GM18511 (cell line): Measurements from ENCODE around the gene SRD5A2.

Experiments
- ATAC-seq: cut with Tn5 transposase; IDR thresholded peaks from one replicate; pipeline ENCODE4 v1.9.1; 2021; ENCODE audit warnings: mild to moderate bottlenecking, moderate library complexity; ENCODE audit not compliant: unreplicated experiment

The SRD5A2 gene, protein sequence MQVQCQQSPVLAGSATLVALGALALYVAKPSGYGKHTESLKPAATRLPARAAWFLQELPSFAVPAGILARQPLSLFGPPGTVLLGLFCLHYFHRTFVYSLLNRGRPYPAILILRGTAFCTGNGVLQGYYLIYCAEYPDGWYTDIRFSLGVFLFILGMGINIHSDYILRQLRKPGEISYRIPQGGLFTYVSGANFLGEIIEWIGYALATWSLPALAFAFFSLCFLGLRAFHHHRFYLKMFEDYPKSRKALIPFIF

DNA sequence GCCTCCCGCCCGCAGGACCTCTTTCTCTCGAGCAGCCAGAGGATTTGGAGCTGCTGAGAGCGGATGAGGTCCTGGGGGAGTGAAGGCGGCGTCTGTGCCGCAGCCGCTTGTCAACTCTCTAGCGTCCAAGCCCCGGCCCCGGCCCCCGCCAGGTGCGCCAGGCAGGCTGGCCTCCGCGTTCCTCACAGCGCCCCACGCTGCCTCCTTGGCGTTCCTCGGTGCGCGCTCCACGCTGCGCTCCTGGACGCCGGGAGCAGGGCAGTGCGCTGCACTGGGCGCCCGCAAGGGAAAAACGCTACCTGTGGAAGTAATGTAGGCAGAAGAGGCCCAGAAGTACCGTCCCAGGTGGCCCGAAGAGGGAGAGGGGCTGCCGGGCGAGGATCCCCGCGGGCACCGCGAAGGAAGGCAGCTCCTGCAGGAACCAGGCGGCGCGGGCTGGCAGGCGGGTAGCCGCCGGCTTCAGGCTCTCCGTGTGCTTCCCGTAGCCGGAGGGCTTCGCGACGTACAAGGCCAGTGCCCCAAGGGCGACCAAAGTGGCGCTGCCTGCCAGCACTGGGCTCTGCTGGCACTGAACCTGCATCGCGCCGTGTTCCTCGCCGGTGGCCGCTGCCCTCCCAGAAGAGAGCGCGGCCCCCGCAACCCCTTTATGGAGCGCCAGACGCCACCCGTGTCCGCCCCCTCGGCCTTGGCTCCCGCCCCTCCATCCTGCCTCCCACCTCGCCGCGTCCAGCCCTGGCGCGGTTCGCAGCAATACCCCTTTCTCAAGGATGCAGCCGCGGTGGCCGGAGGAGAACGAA is at the start of gene SRD5A2:
Gene SRD5A2 (minus strand): TSS at position 618 of the 797 bp plus-strand sequence. CDS start 38 bp downstream, at position 580.
- no peak for ATAC-seq

DNA sequence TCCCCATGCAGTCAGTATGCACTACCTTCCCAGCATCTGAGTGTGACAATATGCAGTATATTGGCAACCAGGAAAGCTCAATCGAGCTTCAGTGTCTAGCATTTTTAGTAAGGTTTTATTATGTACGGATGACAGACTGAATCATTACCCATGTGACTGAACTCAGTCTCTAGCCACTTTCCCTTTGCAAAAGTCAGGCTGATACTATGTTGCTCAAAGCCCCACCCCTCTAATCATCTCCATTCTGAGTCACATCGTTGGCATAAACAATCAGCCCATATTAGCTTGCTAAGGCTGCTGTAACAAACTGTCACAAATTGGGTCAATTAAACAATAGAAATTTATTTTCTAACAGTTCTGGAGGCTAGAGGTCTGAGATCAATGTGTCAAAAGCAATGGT is 25.8 kb upstream of the SRD5A2 start:
- ATAC-seq = no peak

DNA sequence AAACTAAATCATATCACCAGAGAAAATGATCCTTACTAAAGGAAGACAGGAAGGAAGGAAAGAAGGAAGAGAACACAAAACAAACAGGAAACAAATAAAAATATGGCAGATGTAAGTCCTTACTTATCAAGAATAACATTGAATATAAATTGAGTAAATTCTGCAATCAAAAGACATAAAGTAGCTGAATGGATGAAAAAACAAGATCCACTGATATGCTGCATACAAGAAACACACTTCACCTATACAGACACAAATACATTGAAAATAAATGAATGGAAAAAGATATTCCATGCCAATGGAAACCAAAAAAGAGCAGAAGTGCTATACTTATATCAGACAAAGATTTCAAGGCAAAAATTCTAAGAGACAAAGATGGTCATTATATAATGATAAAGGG is 18.0 kb upstream of the SRD5A2 start:
- ATAC-seq = no peak

DNA sequence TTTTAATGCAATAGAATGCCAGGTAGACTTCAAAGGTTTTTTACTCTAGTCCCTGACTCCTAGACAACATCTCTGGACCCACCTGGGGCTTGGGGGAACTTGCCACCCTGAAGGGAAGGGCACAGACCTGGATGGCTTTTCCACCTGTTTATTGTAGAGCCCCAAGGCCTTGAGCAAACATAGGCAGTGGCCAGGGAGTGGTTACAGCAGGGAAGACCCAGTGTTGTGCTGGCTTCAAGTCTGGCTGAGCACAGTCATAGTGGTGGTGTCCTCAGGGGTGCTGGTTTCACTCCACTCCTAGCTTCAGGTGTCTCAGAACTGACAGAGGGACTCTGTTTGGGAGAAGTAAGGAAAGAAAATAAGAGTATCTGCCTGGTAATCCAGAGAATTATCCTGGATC is 5.5 kb upstream of the SRD5A2 start:
- ATAC-seq = no peak

DNA sequence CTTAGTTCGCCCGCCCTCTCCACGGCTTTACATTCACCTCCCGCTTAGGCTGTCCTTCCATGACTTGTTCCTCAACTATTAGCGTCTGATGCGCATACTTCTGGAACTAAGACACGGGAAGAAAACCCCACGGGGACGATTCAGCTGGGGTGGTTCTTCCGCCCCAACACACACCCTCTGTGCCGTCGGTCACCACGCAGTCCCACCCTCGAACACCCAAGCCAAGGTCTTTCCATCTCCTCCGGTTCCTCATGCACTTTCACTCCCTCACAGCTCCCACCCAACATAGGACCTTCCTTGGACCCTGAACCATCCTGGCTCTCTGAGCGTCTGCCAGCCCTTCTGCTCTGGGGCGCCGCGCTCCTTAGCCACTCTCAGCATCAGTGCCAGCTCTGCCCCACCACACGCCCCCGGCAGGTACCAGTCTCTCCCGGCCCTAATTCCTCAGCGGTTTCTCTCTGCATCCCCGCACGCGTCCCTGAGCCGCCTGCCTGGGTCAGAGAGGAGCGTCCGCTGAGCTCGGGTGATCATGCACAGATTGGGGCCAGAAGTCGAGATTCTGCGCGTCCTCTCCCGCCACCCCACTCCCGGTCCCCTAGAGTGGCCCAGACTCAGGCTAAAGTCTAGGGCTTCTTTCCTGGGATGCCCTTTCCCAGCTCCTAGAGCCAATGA is 522 bp upstream of the SRD5A2 start:
- ATAC-seq = no peak

DNA sequence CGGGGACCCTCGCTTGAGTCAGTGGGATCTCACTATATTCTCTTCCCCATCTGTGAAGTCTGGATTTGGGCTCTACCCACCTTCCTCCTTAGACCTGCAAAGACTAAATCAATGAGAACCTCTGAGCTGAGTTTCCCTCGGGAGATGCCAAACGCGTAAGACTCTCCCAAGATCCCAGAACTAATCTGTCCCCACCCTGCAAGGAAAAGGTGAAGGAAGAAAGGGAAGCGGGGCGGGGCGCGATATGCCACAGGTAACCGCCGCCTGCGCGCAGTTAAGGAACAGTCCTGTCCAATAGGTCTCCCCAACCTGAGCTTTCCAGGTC is 780 bp downstream of the SRD5A2 start:
- no peak for ATAC-seq

DNA sequence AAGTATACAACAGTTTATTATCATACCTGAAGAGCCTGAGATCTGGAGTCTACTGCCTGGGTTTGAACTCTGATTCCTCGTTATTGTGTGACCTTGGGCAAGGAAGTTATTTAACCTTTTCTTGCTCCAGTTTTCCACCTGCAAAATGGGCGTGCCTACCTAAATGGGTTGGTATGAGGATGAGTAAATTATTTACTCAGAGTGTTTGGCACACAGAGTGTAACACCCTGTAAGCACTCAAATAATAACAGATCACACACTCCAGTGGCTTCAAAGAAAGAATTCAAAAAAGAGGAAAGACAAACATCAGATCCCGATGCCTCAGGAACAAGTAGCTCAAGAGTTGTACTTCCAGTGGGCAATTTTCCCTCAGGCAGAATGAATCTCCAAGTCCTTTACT is 2.4 kb downstream of the SRD5A2 start:
- ATAC-seq = no peak

DNA sequence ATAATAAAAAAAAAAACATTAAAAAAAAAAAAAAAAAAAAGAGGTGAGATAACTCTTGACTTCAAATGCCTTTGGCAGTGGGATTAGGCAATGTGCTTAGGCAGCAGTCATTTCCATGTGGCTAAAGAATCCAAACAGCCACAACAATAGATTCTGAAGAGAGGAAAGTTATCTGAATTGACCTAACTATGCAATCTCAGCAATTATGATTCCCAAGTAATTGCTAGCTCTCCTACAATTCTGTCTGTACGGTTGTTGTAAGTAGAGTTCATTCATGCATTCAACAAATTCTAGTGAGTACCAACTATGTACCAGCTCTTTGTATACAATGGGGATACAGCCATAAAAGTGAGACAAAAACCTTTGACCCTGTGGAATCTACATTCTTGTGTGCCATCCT is 3.6 kb downstream of the SRD5A2 start:
- ATAC-seq = no peak

DNA sequence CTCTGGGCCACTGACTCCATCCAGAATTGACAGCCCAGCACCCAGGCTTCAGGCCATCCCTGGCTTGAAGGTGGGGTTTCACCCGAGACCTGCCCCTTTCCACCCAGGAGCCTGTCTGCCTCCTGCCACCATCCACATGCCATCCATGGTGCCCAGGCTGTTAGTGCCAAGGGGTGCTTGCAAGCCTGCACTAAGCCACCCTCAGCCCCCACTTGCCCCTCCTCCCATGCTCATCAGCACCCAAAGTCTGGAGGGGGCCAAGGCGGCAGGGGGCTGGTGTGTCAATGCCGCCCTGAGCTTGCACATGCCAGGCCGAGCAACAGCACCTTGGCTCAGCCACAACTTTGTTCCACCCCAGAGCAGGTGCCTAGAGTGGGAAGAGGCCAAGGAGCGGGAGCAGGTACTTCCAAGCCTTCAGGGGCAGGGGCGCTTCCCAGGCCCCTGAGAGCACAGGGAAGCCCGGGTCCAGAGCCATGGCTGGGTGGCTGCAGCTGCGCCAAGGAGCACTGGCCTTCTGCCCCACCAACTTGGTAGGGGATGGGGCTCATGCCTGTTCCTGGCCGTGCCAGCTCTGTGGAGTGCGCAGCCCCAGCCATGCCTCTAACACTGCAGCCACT is 12.0 kb downstream of the SRD5A2 start:
- ATAC-seq = no peak

DNA sequence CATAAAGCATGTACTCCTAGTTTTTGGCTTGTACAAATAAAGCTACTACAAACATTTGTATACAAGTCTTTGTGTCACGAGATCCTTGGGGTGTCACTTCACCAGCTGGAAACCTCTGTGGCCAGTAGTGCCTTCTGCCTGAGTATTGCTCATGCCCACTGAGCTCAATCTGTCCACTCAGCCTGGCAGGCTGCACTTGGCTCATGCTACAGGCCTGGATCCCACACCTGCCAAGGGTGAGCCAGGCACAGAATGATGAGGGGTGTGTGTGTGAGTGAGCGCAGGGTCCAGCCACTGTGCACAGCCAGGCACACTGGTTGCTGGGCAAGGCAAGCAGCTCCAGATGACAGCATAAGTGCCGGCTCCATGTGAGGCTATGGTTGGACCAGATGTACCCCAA is 13.1 kb downstream of the SRD5A2 start:
- ATAC-seq = no peak

DNA sequence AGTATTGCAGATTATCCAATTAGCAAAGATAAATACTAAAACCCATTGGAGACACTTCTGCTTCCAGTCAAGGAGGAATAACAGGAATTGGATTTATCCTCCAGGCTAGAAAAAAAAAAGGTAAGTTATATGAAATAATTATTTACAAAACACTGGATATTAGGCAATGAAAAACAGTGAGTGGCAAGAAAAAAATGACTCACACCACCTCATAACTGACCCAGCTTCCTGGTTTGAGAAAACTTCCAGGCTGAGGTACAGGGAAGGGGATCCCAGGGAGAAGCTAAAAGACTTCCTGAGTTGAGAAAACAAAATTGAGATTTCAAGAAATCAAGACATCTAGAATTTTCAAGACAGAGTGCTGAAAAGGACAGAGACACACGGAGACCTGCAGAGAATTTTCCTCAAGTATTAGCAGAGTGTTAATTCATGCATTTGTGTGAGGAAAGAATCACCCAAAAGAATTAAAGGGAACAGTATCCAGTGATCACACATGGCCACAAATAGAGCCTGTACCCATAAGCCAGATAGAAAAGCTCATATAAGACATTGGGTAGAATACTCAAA is 17.4 kb downstream of the SRD5A2 start:
- ATAC-seq = no peak

DNA sequence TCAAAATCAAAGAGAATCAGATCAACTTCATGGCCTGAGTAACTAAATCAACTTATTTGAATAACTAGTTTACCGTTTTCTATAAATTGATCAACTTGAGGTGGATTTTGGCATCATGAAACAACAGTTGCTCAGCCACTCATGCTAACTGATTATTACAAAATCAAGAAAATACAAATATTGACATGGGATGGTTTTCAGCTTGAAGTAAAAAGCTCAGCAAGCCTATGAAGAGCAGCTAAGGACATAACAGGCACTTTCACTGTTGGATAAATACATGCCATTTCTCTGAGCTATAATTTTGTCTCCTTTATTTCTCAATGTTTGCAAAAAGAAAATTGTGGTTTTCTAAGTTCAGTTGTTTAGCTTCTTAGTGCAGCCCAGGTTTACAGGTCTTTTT is 18.9 kb downstream of the SRD5A2 start:
- no peak for ATAC-seq

DNA sequence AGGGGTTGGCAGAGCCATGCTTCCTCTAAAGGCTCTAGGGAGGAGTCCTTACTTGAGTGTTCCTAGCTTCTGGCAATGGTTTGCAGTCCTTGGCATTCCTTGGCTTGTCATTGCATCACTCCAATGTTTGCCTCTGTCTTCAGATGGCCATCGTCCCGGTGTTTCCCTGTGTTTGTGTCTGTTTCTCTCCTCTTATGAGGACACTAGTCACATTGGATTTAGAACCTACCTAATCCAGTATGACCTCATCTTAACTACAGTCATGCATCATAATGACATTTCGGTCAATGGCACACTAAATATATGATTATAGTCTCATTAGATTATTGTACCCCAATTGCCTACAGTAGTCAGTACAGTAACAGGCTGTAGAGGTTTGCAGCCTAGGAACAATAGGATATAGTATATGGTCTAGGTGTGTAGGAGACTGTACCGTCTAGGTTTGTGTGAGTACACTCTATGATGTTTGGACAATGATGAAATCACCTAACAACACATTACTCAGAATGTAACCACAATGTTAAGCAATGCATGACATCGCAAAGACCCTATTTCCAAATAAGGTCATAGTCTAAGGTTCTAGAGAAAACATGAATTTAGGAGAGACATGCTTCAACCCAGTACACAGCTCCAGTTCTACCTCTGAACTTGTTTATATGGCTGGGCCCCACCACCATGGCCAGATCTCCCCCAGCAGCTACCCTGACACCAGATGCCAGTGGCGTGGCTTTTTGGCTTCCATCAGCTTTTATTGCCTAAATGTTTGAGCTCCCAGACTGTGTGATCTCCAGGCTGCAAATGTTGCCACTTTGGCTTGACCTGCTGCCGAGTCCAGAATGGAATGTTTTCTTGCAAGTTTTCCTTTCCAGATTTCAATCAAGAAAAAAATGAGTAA is 22.1 kb downstream of the SRD5A2 start:
- no peak for ATAC-seq

DNA sequence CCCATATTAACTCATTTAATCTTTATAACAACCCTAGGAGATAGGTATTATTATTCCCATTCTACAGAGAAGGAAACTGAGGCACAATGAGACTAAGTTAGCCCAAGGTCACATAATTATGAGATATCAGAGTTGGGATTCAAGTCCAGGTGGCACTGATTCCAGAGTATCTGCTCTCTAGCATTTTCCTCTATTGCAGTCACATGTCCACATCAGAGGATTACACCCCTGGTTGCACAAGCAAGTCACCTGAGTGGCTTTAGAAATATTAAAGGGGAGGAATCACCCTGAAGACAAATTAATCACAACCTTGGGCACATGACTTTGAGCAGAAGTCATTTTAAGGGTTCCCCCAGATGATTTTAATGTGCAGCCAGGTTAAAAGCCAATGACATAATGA is 23.8 kb downstream of the SRD5A2 start:
- no peak for ATAC-seq

DNA sequence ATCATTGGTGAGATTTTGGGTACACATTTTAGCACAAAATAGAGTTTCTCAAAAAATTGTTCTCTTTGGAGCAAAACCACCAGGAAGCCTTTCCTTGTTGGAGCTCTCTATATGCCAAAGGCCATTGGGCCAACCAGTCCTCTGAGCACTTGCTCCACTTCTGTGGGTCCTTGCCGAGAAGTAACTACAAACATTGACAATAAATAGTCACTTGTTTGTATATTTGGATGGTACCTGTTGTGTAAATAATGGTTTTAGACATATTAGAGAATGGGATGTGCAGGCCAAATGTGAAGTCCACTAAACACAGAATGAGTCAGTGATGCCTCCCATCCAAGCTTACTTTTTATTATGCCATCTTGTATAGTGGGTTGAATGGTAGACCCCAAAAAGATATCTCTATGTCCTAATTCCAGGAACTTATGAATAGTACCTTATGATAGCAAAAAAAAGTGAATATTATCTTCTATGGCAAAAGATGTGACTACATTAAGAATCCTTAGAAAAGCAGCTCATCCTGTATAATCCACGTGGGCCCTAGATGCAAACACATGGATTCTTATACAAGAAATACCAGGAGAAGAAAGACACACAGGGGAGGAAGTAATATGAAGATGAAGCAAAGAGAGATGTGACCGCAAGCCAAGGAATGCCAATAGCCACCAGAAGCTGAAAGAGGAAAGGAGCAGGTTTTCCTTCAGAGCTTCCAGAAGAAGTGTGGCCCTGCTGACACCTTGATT is 24.6 kb downstream of the SRD5A2 start:
- no peak for ATAC-seq

DNA sequence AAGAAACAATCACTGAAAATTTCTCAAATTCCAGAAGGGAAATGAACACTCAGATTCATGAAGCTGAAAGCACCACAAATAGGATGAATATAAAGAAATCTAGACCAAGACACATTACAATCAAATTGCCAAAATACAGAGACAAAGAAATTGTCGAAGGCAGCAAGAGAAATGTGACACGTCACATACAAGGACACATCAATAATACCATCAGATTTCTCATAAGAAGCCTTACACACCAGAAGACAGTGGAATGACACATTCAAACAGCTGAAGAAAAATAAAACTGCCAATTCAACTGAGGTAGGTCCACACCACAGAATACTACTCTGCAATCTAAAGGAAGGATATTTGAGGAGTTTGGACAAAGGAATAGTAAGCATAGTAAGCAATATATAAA is 27.4 kb downstream of the SRD5A2 start:
- no peak for ATAC-seq

DNA sequence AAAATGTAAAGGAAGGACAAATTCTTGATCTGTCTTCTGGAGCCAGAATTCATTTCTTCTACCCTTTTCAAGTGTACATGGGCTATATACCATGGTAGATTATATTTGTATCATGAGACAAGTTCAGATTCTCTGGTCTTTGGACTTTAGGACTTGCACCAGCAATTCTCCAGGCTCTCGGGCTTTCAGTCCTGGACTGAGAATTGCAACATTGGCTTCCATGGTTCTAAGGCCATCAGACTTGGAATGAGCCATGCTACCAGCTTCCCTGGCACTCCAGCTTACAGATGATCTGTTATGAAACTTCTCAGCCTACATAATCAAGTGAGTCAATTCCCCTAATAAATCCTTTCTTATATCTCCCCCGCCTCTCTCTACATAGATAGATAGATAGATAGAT is 33.3 kb downstream of the SRD5A2 start:
- no peak for ATAC-seq

DNA sequence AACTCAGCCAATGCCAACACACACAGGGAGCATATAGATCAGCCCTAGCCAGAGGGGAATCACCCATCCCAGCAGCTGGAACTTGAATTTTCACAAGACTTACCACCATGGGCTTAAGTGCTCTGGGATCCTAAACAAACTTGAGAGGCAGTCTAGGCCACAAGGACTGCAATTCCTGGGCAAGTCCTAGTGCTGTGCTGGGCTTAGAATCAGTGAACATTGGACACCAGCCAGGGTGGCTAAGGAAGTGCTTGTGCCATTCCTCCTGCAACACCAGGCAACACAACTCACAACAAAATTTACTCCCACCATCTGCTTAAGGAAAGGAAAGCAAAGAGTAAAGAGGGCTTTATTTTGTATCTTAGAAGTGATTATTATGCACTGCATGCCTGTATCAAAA is 38.9 kb downstream of the SRD5A2 start:
- no peak for ATAC-seq

DNA sequence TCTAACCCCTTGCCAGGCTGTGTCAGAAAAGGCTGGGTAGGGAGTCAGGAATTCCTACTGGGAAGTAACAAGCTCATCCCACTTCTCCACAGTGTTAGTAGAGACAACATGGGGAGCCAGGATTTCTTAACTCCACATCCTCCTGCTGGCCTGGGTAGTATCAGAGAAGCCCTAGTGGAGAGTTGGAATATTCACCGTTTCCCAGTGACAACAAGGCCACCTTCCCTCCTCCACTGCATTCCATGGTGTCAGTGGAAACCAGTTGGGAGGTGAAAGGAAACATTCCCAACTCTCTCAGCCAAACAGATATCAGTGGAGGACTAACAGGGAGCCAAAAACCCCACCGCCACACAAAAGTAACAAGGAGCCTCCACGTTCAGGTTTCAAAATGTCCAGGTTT is 41.2 kb downstream of the SRD5A2 start:
- ATAC-seq = no peak

DNA sequence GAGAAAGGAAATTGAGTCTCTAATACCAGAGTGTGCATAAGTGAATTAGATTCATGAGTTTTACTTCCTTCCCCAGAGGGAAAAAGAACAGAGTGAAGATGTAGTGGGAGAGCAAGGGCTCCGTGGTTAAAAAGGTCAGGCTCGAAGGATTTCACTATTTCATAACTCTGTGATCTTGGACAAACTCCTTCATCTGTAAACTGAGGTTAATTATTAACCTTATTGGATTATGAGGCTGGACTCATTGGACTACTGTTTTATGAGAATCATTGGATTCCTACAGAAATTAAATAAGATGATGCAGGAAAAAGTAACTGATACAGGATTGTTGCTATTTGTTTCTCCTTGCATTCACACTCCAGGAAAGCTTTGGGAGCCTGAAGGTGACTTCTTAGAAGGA is 45.0 kb downstream of the SRD5A2 start:
- ATAC-seq = no peak
